Activated naive CD4-positive, alpha-beta T cell treated with anti-CD3 and anti-CD28 coated beads, Interleukin-2, amount 50 U/mL, for 24 hours (primary cell): ENCODE measurements around the gene CD79A.
A peak's percentile ranks its signal among the peaks of the same experiment; 100 is the strongest.

ENCODE experiments used
- H3K27ac Mint-ChIP-seq: one replicate; pipeline ENCODE4 v1.8.0; 2021; ENCODE audit warnings: mild to moderate bottlenecking, mixed read lengths
- H3K27me3 Mint-ChIP-seq: one replicate; pipeline ENCODE4 v1.8.0; 2021; ENCODE audit warnings: mixed read lengths
- H3K36me3 Mint-ChIP-seq: one replicate; pipeline ENCODE4 v1.8.0; 2021; ENCODE audit warnings: mixed read lengths
- H3K4me1 Mint-ChIP-seq: one replicate; pipeline ENCODE4 v1.8.0; 2021; ENCODE audit warnings: mixed read lengths
- H3K4me3 Mint-ChIP-seq: one replicate; pipeline ENCODE4 v1.8.0; 2021; ENCODE audit warnings: mild to moderate bottlenecking, mixed read lengths
- H3K9me3 Mint-ChIP-seq: one replicate; pipeline ENCODE4 v1.8.0; 2021; ENCODE audit warnings: mixed read lengths

CD79A gene

DNA sequence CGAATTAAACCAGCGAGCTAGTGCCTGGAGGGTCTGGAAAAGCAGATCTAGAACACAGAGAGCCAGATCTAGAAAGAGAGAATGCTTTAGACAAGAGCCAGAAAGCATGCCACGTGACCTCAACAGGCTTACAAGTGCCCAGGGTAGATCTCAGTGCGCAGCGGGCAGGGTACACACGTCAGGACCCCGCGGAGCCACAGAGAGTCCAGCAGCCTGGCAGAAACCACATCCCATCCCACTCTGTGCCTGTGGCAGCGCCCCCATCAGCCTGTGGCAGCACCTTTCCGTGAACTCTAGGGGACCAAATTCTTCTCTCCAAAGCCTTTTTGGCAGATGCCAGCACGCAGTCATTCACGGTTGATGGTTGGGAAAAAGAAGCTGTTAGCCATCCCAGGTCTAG lies 11.8 kb downstream of the CD79A start:
- Mint-ChIP-seq H3K27ac (peak overlapping the region; percentile 86), H3K9me3 (no peaks in the 10 kb centered on the region), H3K4me1 (peaks cover 59% of the 10 kb centered on the region), H3K27me3 (no peaks in the 10 kb centered on the region), H3K4me3 (peak overlapping the region; percentile 85), H3K36me3 (peaks cover 8% of the 10 kb centered on the region)

DNA sequence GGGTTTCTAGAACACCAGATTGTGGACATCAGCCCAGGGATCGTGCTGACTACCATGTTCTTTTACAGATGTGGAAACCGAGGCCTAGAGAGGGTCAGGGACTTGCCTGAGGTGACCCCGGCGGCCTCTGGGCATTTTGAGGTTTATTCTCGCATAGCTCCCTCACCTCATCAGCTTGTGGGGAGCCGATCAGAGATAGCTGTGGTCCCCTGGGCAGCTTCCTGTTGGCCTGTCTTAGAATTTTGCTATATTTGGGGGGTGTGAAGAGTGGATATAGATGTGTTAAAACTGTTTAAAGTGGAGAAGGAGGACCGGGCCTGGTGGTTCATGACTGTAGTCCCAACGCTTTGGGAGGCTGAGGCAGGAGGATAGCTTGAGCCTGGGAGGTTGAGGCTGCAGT lies 12.8 kb downstream of the CD79A start:
- peaks cover 8% of the 10 kb centered on the region for H3K36me3 Mint-ChIP-seq
- H3K4me3 Mint-ChIP-seq, result peak overlapping the region; percentile 56
- H3K27ac Mint-ChIP-seq, result peak overlapping the region; percentile 86
- H3K4me1 Mint-ChIP-seq, result peaks cover 65% of the 10 kb centered on the region
- H3K27me3 Mint-ChIP-seq, result no peaks in the 10 kb centered on the region
- H3K9me3 Mint-ChIP-seq, result no peaks in the 10 kb centered on the region

DNA sequence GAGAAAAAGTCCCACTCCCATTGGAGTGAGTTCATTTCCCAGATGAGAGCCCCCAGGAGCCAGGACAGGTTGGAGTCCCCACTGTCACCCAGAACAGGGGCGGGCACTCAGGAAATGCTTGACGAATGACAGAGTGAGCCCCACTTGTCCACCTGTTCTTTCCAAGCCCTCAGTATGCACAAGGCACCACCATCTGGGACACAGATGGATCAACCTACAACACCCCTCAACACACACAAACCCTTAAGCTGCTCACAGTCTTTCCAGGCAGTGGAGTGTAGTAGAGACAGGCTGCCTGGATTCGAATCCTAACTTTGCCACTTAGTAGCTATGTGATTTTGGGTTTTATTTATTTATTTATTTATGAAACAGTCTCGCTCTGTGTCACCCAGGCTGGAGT lies 13.9 kb downstream of the CD79A start:
- H3K36me3 Mint-ChIP-seq, result peaks cover 12% of the 10 kb centered on the region
- H3K4me1 Mint-ChIP-seq, result peaks cover 64% of the 10 kb centered on the region
- no peaks in the 10 kb centered on the region for H3K9me3 Mint-ChIP-seq
- no peaks in the 10 kb centered on the region for H3K27me3 Mint-ChIP-seq
- no peak overlapping the region for H3K4me3 Mint-ChIP-seq
- H3K27ac Mint-ChIP-seq, result no peak overlapping the region

DNA sequence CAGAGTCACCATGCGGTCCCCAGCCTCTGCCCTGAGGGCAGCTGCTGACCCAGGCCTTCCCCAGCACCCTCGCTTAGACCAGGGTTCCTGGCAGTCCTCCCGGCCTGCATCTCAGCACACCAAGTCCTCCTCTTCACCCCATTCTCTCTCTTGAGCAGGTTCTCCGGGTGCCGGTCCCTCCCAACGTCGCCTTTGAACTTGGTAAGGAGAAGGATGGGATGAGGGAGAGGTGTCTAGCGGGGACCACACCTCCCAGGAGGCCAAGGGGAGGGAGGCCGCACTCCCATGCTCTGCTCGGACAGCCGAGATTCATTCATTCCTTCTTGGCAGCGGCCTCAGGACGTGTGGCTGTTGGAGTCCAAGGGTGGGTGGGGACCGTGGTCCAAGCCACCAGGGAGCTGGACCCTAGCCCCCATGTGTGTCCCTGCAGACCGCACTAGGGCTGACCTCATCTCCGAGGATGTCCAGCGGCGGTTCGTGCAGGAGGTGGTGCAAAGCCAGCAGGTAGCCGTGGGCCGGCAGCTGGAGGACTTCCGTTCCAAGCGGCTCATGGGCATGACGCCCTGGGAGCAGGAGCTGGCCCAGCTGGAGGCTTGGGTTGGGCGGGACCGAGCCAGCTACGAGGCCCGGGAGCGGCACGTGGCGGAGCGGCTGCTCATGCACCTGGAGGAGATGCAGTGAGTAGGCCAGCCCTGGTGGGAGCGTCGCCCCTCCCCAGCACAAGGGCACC lies 15.3 kb downstream of the CD79A start:
- no peaks in the 10 kb centered on the region for H3K27me3 Mint-ChIP-seq
- H3K4me1 Mint-ChIP-seq, result peaks cover 58% of the 10 kb centered on the region
- H3K36me3 Mint-ChIP-seq, result peaks cover 12% of the 10 kb centered on the region
- no peak overlapping the region for H3K4me3 Mint-ChIP-seq
- H3K27ac Mint-ChIP-seq, result no peak overlapping the region
- H3K9me3 Mint-ChIP-seq, result no peaks in the 10 kb centered on the region

DNA sequence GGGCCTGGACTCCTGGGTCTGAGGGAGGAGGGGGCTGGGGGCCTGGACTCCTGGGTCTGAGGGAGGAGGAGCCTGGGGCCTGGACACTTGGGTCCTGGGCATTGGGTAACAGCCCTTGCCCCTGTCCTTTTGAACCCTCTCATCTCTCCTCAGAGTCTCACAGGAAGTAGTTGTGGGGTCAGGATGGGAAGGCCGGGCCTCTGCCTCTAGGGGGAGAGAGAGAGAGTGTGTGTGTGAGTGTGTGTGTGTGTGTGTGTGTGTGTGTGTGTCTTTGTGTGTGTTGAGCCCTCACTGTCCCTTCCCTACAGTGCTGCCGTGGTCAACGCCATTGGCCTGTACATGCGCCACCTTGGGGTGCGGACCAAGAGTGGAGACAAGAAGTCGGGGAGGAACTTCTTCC lies 16.8 kb downstream of the CD79A start:
- H3K4me3 Mint-ChIP-seq, result no peak overlapping the region
- no peaks in the 10 kb centered on the region for H3K27me3 Mint-ChIP-seq
- peak overlapping the region; percentile 91 for H3K27ac Mint-ChIP-seq
- H3K9me3 Mint-ChIP-seq, result no peaks in the 10 kb centered on the region
- peaks cover 8% of the 10 kb centered on the region for H3K36me3 Mint-ChIP-seq
- peaks cover 62% of the 10 kb centered on the region for H3K4me1 Mint-ChIP-seq

DNA sequence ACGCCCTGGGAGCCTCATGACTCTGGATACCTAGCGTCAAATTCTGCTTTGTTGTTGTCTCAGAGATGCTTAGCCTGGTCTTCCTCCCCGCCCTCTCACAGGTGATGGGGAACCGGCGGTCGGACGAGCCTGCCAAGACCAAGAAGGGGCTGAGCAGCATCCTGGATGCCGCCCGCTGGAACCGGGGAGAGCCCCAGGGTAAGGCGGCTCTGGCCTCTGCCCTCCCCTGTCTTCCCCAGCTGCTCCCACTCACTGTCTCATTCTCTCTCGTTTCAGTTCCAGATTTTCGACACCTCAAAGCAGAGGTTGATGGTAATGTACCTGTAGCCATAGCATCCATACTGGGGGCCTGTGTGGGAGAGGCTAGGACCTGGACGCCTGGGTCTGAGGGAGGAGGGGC lies 17.3 kb downstream of the CD79A start:
- H3K4me3 Mint-ChIP-seq, result no peak overlapping the region
- H3K9me3 Mint-ChIP-seq, result no peaks in the 10 kb centered on the region
- H3K27ac Mint-ChIP-seq, result peak overlapping the region; percentile 91
- H3K36me3 Mint-ChIP-seq, result peaks cover 11% of the 10 kb centered on the region
- H3K4me1 Mint-ChIP-seq, result peaks cover 62% of the 10 kb centered on the region
- H3K27me3 Mint-ChIP-seq, result no peaks in the 10 kb centered on the region

DNA sequence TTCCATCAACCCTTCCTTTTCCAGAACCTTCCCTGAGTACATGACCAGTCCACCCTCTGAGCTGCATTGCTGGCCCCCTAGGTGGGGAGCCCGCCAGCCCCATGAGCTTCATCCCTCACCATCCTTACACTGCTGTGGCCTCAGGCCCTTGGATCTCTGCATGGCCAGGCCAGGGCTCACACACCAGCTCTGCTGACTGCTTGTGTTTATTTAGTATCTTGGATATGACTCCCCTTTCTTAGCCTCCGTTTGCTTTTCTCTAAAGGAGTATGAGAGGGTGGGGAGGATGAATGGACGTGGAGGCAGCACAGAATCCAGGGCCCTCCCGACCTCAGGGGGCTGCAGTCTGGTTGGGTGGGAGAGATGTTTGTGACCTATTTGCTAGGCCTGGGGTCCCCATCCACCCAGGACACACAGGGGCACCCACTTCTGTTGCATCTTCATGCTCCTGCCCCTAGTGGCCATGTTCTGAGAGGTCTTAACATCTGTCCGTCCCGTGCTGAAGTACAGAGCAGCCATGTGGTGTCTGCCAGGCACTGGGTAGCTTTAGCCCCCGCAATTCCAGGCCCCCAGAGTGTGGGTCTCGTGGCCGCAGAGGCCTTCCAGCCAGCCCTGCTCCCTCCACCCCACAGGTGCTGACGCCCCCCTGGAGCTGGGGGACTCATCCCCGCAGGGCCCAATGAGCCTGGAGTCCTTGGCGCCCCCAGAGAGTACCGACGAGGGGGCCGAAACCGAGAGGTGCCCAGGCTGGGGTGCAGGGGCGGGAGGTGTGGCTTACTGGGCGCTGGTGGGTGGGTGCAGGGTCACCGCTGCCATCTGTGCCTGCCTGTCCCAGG lies 18.9 kb downstream of the CD79A start:
- peak overlapping the region; percentile 95 for H3K27ac Mint-ChIP-seq
- peaks cover 10% of the 10 kb centered on the region for H3K36me3 Mint-ChIP-seq
- H3K9me3 Mint-ChIP-seq, result no peaks in the 10 kb centered on the region
- peak overlapping the region; percentile 42 for H3K4me3 Mint-ChIP-seq
- H3K4me1 Mint-ChIP-seq, result peaks cover 64% of the 10 kb centered on the region
- no peaks in the 10 kb centered on the region for H3K27me3 Mint-ChIP-seq

DNA sequence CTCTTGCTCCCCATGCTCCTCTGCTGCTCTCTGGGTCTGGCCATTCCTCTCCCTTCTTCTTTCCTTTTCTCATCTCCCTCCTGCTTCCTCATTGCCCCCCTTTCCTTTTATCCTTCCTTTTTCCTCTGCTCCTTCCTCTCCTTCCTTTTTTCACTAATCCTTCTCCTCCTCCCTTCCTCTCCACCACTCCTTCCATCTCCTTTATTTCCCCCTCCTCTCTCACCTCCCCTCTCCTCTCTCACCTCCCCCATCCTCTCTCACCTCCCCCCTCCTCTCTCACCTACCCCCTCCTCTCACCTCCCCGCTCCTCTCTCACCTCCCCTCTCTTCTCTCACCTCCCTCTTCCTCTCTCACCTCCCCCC lies 19.5 kb downstream of the CD79A start:
- Mint-ChIP-seq H3K4me3 (no peak overlapping the region), H3K4me1 (peaks cover 61% of the 10 kb centered on the region), H3K27ac (peak overlapping the region; percentile 86), H3K36me3 (peaks cover 10% of the 10 kb centered on the region), H3K9me3 (no peaks in the 10 kb centered on the region), H3K27me3 (no peaks in the 10 kb centered on the region)

DNA sequence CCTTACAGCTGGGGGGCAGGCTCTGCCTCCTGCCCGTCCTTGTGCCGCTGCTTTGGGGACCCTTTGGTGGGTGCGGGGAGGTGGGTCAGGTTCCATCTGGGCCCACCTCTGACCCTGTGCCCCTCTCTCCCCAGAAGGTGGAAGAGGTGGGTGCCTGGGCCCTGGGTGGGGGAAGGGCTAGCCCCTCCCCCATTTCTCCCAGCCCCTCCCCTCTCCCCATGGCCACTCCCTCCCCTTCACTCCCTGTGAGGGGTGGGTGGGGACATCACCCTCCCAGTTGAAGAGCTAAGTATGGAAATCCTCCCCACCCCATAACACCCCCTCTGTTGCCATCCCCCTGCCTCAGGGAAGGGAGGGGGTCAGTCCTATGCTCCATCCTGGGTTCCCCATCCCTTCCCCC lies 20.1 kb downstream of the CD79A start:
- H3K36me3 Mint-ChIP-seq, result peaks cover 10% of the 10 kb centered on the region
- peaks cover 62% of the 10 kb centered on the region for H3K4me1 Mint-ChIP-seq
- no peak overlapping the region for H3K27ac Mint-ChIP-seq
- H3K9me3 Mint-ChIP-seq, result no peaks in the 10 kb centered on the region
- H3K4me3 Mint-ChIP-seq, result no peak overlapping the region
- no peaks in the 10 kb centered on the region for H3K27me3 Mint-ChIP-seq

DNA sequence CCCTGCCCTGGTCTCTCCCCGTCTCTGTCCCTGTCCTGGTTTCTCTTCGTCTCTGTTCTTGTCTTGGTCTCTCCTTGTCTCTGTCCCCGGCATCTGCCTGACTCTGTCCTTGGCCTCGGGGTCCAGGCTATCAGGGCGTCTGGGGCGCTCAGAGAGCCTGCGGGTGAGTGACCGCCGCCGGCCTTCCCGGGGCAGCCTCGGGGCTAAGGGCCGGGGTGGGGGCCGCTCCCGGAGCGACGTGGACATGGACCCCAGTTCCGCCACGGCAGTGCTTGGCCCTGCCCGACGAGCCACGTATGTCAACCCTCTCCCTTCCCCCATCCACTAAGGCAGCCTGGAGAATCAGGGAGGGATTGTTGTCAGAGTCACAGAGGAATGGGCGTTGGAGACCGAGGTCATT lies 20.7 kb downstream of the CD79A start:
- peaks cover 60% of the 10 kb centered on the region for H3K4me1 Mint-ChIP-seq

DNA sequence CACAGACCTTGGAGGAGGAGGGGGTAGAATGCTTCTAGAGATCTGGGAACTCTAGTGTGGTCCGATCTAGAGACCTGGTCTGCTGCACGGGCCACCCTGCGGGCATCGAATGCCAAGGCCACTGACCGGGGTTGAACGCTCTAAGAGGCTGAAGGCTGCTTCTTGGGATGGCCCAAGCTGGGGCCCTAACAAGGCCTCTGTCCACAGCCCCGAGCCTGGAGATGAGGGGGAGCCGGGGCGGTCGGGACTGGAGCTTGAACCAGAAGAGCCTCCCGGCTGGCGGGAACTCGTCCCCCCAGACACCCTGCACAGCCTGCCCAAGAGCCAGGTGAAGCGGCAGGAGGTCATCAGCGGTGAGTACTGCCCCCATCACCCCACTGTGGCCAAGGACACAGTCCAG lies 21.2 kb downstream of the CD79A start:
- Mint-ChIP-seq H3K27me3 (no peaks in the 10 kb centered on the region), H3K9me3 (no peaks in the 10 kb centered on the region), H3K4me3 (no peak overlapping the region), H3K4me1 (peaks cover 56% of the 10 kb centered on the region), H3K27ac (peak overlapping the region; percentile 79), H3K36me3 (peaks cover 10% of the 10 kb centered on the region)

More for the DNA sequence above, 20.7 kb downstream of the CD79A start:
- Mint-ChIP-seq H3K9me3 (no peaks in the 10 kb centered on the region), H3K4me3 (no peak overlapping the region), H3K27me3 (no peaks in the 10 kb centered on the region), H3K36me3 (peaks cover 10% of the 10 kb centered on the region), H3K27ac (peak overlapping the region; percentile 96)

DNA sequence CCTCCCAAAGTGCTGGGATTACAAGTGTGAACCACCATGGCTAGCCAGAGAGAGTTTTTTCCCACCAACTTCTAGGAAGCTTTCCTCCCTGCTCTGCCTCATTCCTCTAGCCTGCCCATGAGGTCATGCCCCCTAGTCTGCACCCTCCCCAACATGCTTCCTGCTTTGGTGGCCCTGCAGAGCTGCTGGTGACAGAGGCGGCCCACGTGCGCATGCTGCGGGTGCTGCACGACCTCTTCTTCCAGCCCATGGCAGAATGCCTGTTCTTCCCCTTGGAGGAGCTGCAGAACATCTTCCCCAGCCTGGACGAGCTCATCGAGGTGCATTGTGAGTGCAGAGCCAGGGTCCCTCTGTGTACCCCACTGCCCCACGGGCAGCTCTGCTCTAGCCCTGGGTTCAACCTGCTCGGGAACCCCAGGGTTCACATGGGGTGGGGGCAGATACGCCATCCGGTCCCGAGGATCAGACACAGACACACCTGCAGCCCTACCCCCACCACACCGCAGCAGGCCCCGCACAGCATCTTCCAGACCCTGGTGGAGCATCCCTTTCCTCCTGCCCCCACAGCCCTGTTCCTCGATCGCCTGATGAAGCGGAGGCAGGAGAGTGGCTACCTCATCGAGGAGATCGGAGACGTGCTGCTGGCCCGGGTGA lies 24.8 kb downstream of the CD79A start:
- Mint-ChIP-seq H3K9me3 (no peaks in the 10 kb centered on the region), H3K4me3 (no peak overlapping the region), H3K4me1 (peaks cover 53% of the 10 kb centered on the region), H3K27me3 (no peaks in the 10 kb centered on the region), H3K36me3 (peaks cover 13% of the 10 kb centered on the region), H3K27ac (peak overlapping the region; percentile 72)

DNA sequence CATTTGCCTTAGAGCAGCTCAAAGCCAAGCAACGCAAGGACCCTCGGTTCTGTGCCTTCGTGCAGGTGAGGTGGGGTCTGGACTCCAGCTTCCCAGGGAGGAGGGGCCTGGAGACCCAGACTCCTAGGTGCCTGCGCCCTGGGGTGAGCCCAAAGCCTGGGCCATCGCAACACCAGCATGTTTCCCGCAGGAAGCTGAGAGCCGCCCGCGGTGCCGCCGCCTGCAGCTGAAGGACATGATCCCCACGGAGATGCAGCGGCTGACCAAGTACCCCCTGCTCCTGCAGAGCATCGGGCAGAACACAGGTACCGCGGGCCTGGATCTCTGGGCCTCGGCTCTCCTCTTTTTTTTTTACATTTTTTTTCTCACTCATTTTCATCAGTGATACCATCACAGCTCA lies 25.5 kb downstream of the CD79A start:
- Mint-ChIP-seq H3K27ac (no peak overlapping the region), H3K27me3 (no peaks in the 10 kb centered on the region), H3K36me3 (peaks cover 14% of the 10 kb centered on the region), H3K4me3 (no peak overlapping the region), H3K9me3 (no peaks in the 10 kb centered on the region), H3K4me1 (peaks cover 55% of the 10 kb centered on the region)

DNA sequence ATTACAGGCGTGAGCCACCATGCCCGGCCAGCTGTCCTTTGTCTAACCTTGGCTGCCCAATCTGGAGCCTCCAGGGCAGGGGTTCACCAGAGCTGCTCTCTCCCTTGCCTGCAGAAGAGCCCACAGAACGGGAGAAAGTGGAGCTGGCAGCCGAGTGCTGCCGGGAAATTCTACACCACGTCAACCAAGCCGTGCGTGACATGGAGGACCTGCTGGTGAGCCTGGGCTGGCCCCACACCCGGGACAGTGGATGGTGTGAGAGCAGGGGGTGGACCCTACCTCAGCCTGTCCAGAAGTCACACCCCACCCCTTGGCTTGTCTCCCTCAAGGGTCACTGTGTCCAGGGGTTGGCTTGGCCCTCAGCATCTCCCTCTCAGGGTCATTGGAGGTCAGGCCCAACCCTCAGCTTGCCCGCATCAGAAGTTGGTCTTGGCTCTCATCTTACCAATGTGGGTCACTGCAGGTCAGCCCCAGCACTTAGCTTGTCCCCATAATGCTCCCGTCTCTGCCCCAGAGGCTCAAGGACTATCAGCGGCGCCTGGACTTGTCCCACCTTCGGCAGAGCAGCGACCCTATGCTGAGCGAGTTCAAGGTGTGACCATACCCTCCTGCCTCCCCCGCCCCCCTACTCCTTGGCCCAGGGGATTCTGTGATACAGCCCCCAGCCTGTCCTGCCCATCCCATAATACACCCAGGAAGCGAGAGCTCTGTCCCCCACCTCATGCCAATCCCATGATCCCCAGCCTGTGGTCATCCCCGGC lies 26.3 kb downstream of the CD79A start:
- Mint-ChIP-seq H3K4me1 (peaks cover 48% of the 10 kb centered on the region), H3K9me3 (no peaks in the 10 kb centered on the region), H3K27ac (peak overlapping the region; percentile 62), H3K4me3 (no peak overlapping the region), H3K36me3 (peaks cover 14% of the 10 kb centered on the region), H3K27me3 (no peaks in the 10 kb centered on the region)

DNA sequence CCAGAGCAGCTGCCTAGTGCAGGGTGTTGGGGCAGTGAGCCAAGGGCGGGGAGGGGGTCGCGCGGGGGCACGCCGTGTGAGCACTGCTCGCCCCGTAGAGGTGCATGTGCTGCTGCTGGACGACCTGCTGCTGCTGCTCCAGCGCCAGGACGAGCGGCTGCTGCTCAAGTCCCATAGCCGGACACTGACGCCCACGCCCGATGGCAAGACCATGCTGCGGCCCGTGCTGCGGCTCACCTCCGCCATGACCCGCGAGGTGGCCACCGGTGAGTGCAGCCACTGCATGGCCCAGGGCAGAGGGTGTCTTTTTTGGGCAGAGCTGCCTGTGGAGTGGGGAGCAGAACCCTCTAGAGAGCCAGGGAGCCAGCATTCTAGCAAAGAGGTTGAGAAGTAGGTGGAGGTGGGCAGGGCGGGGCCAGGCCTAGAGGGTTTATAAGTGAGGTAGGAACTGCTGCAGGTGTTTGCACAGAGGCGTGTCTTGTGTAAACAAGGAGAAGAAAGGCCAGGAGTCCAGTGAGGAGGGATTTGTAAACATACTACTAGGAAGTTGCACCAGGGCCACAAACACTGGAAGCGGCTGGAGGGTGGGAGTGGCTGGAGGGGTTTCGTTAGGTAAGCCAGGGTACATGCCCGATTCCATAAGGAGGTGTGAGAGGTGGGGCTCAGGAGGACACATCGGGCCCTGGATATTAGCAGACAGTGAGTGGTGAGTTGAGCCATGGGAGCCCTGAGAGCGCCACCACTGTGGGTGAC lies 27.2 kb downstream of the CD79A start:
- Mint-ChIP-seq H3K36me3 (peaks cover 11% of the 10 kb centered on the region), H3K27ac (peak overlapping the region; percentile 55), H3K27me3 (no peaks in the 10 kb centered on the region), H3K4me1 (peaks cover 39% of the 10 kb centered on the region), H3K4me3 (no peak overlapping the region), H3K9me3 (no peaks in the 10 kb centered on the region)
